ENCODE measurements around the gene ALLC.
"Not testable (repeated sequence)": the region's sequence is repeated elsewhere in the genome, so short reads cannot be mapped to it uniquely, and the experiment has no call there.

The ALLC gene

GRCh38 chr2:3656762-3657721, 958 bp upstream of the ALLC start:
- DNase-seq = no peak

DNA sequence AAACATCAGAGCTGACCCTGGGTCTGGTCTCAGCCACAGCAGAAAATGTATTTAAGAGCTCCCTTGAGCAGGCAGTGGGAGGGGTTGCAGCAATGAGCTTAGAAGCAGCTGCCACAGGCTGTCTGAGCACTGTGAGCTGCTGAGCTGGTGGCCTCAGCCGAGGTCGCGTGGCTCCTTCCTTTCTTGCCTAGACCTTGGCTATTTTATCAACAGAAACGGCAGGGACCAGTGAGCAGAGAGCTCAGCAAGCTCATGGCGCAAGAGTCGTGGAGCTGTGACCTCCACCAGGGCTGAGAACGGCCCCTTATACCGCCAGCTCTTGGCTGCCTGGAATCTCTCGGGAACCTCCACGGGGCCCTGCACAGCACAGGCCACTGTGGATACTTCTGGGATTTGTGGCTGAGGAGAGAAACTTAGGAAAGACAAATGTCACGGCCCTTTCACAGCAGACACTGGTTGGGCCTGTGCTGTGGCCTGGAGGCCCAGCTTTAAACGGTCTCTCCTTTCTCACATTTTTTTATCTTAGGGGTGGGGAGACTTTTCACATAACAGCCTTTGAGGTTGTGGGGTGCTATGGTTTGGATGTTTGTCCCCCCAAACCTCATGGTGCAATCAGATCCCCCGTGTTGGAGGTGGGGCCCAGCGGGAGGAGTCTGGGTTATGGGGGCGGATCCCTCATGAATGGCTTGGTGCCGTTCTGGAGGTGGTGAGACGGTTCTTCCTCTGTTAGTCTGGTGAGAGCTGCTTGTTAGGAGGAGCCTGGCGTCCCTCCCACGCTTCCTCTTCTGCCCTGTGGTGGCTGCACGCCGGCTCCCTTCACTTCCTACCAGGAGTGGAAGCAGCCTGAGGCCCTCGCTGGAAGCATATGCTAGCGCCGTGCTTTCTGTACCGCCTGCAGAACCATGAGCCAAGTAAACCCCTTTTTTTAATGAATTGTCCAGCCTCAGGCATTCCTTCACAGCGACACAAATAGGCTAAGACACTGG, 1.7 kb downstream of the ALLC start:
- no peak for DNase-seq

GRCh38 chr2:3660640-3661039, 2.6 kb downstream of the ALLC start:
- DNase-seq = not testable (repeated sequence)

DNA sequence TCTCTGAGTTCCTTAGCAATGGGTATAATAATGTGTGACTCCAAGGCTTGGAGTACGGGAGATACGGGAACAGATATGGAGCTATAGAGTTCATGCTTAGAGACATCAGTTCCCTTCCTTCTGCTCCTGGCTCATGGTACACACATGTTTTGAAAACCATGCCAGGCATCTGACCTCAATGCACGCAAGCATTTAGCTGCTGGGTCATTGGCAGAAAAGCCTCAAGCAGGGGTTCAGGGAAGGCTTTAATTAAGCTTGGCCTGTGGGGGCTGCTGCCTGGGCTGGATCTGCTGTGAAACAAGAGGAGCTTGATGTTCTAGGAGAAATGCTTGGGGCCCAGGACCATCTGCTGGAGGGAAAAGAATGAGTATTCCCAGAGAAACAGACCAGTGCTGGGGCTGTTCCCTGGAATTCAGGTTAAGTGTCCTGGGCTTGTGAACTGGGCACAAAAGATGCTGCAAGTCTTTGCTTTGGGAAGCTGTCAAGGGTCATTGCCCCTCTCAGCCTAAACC, 3.2 kb downstream of the ALLC start:
- DNase-seq = no peak

- no peak for DNase-seq
Observed at GRCh38 chr2:3662239-3662638, 4.2 kb downstream of the ALLC start.

GRCh38 chr2:3664118-3664517, 6.1 kb downstream of the ALLC start:
- no peak for DNase-seq

- DNase-seq = no peak
Observed at GRCh38 chr2:3664925-3665324, 6.9 kb downstream of the ALLC start.

DNA sequence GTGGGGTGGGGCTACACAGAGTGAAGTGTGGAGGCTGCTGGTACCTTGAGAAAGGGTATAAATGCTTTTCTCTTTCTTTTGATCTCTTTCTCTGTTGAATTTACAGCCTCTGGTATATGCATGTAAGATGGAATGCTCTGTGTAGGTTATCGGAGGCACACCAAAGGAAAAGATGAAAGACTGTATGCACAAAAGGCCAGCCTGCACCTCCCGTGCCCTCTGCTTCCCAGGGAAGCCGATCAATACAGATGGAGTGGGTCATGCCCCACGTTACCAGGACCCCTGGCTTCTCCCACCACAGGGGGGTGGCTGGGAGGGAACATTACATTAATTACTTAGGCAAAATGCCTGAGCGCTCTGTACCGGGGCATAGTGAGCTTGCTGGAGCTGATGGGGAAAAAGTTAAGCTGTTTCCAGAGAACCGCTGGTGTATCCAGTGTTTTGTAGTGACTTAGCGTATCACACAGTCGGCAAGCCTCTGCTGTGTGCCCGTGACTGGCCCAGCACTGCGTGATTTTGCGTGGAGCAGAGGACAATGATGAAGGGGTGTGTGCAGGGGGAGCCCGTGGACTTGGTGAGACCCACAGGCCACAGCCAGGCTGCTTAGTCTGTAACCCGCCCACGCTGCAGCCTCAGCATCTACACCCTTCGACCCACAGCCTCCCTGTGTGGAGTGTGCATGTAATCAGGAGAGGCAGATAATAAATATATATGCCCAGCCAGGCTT, 8.0 kb downstream of the ALLC start:
- no peak for DNase-seq

- no peak for DNase-seq
Observed at GRCh38 chr2:3666613-3666975, 8.6 kb downstream of the ALLC start.

DNA sequence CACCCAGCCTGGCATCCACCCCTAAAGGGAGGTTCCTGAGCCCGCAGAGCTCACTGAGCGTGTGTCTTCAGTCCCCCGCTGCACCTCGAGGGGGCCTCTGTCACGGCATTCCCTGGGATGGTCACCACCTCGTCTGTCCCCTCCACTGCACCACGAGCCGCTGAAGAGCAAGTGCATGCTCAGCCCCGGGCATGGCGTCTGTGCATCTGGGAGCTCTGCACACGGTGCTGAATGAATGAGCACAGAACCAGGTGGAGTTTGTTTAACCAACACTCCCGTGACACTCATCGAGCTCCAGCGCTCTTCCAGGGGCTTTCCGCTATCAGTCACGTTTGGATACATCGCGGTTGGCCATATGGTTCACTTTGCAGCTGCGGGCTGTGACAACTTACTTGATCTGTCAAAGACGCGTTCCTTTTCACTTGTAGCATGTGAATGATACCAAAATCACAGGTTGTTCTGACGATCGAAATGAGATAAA, 9.2 kb downstream of the ALLC start:
- no peak for DNase-seq

DNA sequence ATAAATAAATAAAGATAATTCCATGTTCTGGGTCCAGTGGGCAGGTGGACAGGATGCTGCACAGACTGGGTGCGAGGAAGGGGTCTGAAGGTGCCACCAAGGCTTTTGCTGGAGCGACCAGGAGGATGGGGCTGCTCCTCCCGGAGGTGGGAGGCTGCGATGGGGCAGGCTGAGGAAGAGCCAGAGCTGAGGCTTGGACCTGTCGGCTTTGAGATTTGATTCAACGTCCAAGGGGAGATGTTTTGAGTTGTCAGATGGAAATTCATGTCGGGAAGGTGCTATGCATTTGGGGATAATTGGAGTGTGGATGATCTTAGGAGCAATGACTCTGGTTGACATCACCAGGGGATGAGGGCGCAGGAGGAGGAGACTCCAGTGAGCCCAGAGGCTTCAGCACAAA, 11.7 kb downstream of the ALLC start:
- no peak for DNase-seq

- no peak for DNase-seq
Observed at GRCh38 chr2:3670376-3670775, 12.4 kb downstream of the ALLC start.

DNA sequence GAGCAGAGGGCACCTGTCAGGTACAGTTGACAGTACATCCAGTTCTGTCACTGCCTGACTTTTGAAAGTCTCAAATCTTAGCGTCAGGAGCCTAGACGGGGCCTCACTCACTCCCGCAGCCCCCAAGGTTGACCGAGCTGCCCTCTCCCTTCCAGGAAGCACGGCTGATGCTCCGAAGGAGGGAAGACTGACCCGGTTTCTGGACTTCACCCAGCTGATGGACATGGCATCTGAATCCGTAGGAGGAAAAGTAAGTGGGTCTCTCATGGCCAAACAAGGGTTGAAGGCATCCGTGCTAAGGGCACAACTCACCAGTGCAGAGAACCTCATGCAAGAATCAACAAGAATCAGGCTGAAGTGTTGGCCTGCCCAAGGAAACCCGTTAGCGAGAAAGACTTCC, 12.9 kb downstream of the ALLC start:
- no peak for DNase-seq

GRCh38 chr2:3672861-3673678, 15.1 kb downstream of the ALLC start:
- no peak for DNase-seq

GRCh38 chr2:3674066-3674845, 16.3 kb downstream of the ALLC start:
- no peak for DNase-seq

- DNase-seq = no peak
Observed at GRCh38 chr2:3675687-3676086, 17.7 kb downstream of the ALLC start.

GRCh38 chr2:3677436-3677835, 19.4 kb downstream of the ALLC start:
- no peak for DNase-seq

GRCh38 chr2:3678212-3678611, 20.2 kb downstream of the ALLC start:
- DNase-seq = no peak

GRCh38 chr2:3679180-3679579, 21.2 kb downstream of the ALLC start:
- DNase-seq = no peak

- DNase-seq = no peak
Observed at GRCh38 chr2:3679616-3680393, 21.8 kb downstream of the ALLC start.
